Measurements from ENCODE around the gene URI1. TPM values are rescaled to one million over a fixed set of nuclear protein-coding genes. Genes with fewer than 3 reads are reported as not detected.
"Not testable (repeated sequence)": the region's sequence is repeated elsewhere in the genome, so short reads cannot be mapped to it uniquely, and the experiment has no call there.

URI1 gene
- total RNA-seq, 2 donors from 2014 or later: 37.9 to 41.4 TPM

DNA sequence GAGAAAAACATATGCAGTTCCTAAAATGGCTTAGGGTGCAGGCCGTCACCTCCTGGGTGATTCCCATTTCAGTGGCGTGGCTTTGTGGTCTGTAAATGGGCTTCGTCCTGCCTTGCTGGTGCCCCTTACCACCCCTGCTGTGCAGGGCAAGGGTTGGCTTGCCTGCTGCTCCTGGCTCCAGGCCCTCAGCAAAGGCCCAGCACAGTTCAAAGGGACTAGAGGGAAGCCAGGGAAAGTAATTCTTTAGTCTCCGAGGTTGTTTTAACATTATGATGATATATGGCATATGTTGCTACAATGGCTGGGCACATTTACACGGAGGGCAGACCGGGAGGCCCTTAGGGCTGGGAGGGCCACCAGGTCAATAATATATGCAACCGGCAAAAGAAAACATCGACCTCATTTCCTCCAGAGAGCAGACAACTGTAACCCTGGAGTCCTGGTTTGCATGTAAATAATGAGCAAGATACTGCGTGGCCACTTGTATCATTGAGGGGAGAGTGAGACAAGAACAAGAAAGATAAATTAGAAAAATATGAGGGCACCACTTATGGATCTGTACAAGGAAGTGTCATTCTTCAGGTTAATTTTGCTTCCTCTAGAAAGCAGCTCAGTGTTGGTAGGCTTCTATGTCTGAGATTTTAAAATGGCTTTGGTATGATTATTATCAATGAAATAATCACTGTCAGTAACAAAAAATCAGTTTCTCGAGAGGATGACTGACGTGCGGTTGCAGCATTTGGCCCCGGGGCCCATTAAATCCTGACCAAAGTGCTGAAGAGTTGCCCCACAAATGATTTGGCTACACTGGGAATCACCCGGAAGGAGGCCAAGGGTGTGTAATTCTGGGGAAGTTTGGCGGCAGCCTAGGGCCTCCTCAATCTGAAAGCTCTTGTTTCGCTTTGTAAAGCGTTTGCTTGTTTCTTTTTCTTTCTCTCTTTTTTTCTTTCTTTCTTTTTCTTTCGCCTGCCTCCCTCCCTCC, 32.8 kb upstream of the URI1 start:
- no peaks in the 10 kb centered on the region for H3K27me3 ChIP-seq
- H3K4me1 ChIP-seq: no peaks in the 10 kb centered on the region
- intact Hi-C loops (cut with DNase I): no loop called here
- DNase-seq: no peak
- no peak for TF ChIP-seq CTCF (IDR thresholded peaks at IDR 0.05)
- no peak overlapping the region for H3K27ac ChIP-seq
- H3K9me3 ChIP-seq: no peaks in the 10 kb centered on the region
- H3K36me3 ChIP-seq: no peaks in the 10 kb centered on the region
- H3K9ac ChIP-seq (ENCODE audit: low read depth in 2 of 2, low read length in 2 of 2): no peak overlapping the region
- H3K4me3 ChIP-seq: no peak overlapping the region

- no peak for TF ChIP-seq CTCF (IDR thresholded peaks at IDR 0.05)
- H3K4me3 ChIP-seq: no peak overlapping the region
- H3K36me3 ChIP-seq: no peaks in the 10 kb centered on the region
- intact Hi-C loops (cut with DNase I): no loop called here
- no peaks in the 10 kb centered on the region for H3K27me3 ChIP-seq
- no peak for DNase-seq
- H3K9ac ChIP-seq (ENCODE audit: low read depth in 2 of 2, low read length in 2 of 2): no peak overlapping the region
- no peaks in the 10 kb centered on the region for H3K9me3 ChIP-seq
- H3K4me1 ChIP-seq: no peaks in the 10 kb centered on the region
- H3K27ac ChIP-seq: no peak overlapping the region
Observed at GRCh38 chr19:29914933-29915332, 27.1 kb upstream of the URI1 start.

GRCh38 chr19:29915832-29916231, 26.2 kb upstream of the URI1 start:
- intact Hi-C loops (cut with DNase I): not testable (repeated sequence)

GRCh38 chr19:29917911-29918310, 24.1 kb upstream of the URI1 start:
- Histone ChIP-seq H3K4me1 (no peaks in the 10 kb centered on the region), H3K9ac (ENCODE audit: low read depth in 2 of 2, low read length in 2 of 2) (no peak overlapping the region), H3K36me3 (no peaks in the 10 kb centered on the region), H3K9me3 (no peaks in the 10 kb centered on the region), H3K27me3 (no peaks in the 10 kb centered on the region), H3K27ac (no peak overlapping the region), H3K4me3 (no peak overlapping the region)
- no peak for DNase-seq
- no peak for TF ChIP-seq CTCF (IDR thresholded peaks at IDR 0.05)
- intact Hi-C loops (cut with DNase I): no loop called here

More at GRCh38 chr19:29915832-29916231, 26.2 kb upstream of the URI1 start:
- not testable (repeated sequence) for DNase-seq; H3K27ac ChIP-seq; H3K4me3 ChIP-seq; H3K9ac ChIP-seq (ENCODE audit: low read depth in 2 of 2, low read length in 2 of 2); H3K4me1 ChIP-seq; H3K36me3 ChIP-seq; H3K27me3 ChIP-seq; H3K9me3 ChIP-seq

- no peak overlapping the region for H3K4me3 ChIP-seq
- TF ChIP-seq CTCF (IDR thresholded peaks at IDR 0.05): no peak
- no peaks in the 10 kb centered on the region for H3K27me3 ChIP-seq
- no peaks in the 10 kb centered on the region for H3K9me3 ChIP-seq
- no peak overlapping the region for H3K27ac ChIP-seq
- intact Hi-C loops (cut with DNase I): no loop called here
- no peak for DNase-seq
- no peak overlapping the region for H3K9ac ChIP-seq (ENCODE audit: low read depth in 2 of 2, low read length in 2 of 2)
- H3K36me3 ChIP-seq: no peaks in the 10 kb centered on the region
- no peaks in the 10 kb centered on the region for H3K4me1 ChIP-seq
Observed at GRCh38 chr19:29918891-29919290, 23.1 kb upstream of the URI1 start.

DNA sequence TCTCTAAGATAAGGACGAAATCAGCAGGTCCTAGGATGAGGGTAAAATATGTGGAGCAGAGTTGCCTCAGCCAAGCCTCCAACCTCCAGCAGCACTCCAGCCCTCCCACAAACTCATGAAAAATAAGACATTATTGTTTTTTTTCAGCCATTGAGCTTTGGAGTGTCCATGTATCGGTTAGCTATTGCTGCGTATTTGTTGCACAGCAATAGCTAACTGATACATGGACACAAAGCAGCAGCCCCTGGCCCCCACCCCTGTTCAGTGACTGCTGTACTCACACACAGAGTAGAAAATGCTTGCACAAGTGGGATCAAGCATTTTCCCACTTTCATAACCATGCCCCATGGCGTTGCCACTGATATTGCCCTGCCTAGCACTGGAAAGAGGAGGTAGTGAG, 19.1 kb upstream of the URI1 start:
- Histone ChIP-seq H3K27me3 (no peaks in the 10 kb centered on the region), H3K36me3 (no peaks in the 10 kb centered on the region), H3K9me3 (no peaks in the 10 kb centered on the region), H3K4me3 (no peak overlapping the region), H3K9ac (ENCODE audit: low read depth in 2 of 2, low read length in 2 of 2) (no peak overlapping the region), H3K4me1 (no peaks in the 10 kb centered on the region), H3K27ac (no peak overlapping the region)
- DNase-seq: no peak
- TF ChIP-seq CTCF (IDR thresholded peaks at IDR 0.05): no peak
- intact Hi-C loops (cut with DNase I): no loop called here

Measured in colonic mucosa (tissue), 4 donors.